GM21786 (cell line): ENCODE measurements around the gene DPH3.

Source experiments
- ATAC-seq: cut with Tn5 transposase; IDR thresholded peaks from one replicate; pipeline ENCODE4 v1.9.1; 2021; ENCODE audit not compliant: unreplicated experiment

DPH3 gene

DNA sequence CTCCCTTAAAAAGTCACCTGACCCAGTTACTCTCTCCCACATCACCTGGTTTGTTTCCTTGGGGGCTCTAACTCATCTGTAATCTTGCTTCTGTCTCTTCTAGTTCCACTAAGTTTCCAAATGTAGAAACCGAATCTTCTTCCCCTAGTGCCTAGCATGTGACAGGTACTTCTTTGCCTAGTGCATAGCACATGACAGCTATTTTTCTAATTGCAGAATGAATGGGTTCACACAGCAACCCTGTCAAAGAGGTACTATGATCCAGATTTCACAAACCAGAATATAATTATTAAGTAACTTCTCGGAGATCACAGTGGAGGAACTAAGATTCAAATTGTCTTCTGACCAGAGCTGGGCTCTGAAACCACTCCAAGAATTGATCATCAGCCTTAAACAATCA, 7.4 kb downstream of the DPH3 start:
- ATAC-seq: no peak

DNA sequence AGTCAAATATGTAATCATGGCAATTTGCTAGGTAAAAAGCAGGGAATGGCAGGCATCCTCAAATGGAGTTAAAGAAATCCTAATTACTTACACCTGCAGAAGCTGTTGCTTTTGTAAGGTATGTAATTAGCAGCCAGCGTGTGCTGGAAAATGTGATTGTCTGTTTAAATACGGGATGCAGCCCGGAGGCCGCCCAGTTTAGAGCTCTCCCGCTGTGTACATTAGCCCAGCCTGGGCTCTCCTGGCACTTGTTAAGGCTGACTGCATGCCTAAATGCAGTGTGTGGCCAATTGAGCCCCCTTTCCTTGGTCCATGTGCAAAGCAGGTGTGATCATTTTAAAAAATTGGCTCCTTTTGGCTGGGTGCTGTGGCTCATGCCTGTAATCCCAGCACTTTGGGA, 9.0 kb downstream of the DPH3 start:
- no peak for ATAC-seq

DNA sequence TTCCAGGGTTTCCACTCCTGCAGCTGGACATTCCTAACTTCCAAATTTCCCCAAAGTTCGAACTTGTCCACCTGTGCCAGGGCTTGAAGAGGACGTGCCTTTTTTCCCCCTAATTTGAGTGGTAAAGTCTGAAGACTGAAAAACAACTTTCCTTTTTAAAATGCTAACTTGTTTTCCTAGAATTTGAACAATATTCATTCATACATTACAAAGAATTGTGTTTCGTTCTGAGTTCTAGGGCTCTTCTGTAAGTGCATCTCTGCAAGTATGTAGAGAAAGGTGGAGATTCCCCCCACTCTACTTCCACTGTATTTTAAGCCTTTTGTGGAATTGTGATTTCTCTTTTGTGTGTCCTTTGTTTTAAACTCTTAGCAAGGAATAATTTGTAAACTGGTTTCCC, 9.4 kb downstream of the DPH3 start:
- ATAC-seq: no peak

DNA sequence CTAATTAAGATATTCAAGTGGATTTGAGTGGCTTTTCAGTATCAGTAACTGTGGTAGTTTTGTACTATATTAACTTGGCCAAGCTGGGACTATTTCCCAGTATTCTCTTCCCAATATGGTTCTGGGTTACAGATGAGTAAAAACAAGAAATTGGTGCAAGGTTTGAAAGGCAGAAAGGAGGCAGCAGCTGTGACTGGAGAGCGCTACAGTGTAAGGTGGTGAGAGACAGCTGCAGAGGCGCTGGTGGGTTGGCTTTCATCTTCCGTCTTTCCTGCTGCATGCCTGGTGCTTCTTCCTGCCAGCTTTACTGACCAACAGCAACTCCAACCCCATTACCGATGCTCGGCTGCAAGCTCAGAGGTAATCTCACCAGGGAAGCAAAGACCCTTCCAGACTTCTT, 9.8 kb downstream of the DPH3 start:
- ATAC-seq: no peak

DNA sequence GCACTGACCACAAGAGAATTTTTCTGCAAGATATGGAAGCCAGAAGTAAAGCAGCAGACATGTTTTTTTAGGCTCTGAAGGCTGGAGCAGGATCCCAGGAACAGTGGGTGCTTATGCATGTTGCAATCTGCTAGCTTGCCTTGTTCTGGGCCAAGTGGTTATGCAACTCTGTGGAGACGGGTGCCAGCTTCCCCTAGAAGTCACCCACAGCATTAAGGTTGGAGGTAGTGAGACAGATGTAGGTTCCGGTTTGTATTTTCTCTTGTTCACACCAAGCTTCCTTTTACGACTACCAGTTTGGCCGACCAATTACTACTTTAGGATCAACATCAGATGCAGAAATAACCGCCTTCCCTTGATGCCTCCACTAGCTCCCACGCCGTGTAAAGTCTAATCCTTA, 11.1 kb downstream of the DPH3 start:
- no peak for ATAC-seq

DNA sequence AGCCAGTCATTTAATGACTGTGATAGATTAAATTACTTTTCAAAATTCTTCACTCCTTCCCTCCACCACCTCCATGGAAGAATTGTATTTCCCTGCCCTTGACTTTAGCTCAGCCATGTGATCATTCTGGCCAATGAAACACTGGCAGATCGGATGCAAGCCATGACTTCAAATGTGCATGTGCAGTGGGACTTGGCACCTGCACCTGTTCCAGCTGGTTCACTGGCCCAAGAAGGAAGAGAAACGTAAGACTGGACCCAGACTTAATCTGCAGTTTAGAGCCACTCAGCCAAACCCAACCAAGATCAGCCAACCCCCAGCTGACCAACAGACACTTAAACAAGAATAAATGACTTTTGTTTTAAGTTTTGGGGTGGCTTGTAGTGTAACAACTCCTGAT, 11.8 kb downstream of the DPH3 start:
- ATAC-seq: no peak

DNA sequence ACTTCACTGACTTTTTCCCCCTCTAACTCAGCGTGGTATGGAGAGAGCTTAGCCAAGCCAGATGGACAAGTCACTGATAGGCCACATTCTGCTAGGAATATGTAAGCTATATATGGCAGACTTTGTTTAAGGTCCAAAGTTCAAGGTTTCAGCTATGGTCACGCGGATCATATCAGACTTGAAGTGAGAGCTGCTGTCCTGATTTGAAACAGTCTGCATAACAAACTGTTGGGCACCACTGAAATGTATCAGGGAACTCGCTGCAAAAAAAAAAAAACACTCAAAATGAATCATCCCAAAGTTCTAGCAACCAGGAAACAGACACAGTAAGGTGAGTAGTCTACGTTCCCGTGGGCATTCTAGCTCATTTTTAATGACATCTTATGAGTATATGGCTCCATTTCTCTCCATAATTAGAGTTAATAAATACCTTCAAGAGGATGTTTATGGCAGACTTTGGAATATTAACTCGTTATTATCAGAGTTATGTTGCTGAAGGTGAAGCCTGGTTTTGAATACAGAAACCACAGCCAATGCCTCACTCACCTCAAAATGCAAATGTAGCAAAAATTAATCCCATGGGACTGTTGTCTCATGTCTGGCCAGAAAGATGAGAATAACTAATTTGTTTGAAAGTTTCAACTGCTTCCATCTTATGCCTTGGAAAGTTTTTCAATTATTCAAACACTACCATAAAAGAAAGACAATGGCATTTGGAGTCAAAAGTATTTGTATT, 12.3 kb downstream of the DPH3 start:
- peak; percentile 36 for ATAC-seq

DNA sequence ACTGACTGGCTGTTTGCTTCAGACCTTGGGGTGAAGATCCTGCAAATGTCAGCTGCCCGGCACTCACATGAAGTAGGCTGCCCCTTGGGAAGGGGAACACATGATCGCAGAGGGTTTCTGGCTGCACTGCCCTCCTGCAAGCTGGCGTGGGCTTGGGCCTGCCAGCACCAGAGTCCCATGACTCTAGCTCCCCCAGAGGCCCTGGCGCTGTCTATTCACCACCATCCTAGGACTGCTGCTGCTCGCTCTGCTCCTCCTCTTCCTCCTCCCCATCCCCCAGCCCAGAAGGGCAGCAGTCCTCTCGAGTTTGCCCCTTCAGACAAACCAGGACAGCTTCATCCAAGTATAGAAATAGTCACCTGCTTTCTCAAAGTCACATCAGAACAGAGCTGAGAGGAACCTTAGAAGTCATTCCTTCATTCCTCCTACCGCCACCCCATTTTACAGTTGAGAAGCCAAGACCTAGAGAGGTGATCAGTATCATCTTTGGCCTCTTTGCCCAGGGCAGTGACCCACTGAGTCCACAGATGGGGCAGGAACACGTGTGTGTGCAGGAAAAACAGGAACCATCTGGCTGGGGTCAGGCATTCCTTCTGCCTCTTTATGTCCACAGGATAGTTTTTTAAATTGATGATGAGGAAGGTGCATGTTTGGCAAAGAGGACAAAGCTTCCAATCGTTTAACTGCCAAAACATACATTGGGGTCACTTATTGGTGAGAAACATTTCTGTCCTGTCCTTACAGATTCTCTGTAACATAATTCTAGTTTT, 13.2 kb downstream of the DPH3 start:
- no peak for ATAC-seq

DNA sequence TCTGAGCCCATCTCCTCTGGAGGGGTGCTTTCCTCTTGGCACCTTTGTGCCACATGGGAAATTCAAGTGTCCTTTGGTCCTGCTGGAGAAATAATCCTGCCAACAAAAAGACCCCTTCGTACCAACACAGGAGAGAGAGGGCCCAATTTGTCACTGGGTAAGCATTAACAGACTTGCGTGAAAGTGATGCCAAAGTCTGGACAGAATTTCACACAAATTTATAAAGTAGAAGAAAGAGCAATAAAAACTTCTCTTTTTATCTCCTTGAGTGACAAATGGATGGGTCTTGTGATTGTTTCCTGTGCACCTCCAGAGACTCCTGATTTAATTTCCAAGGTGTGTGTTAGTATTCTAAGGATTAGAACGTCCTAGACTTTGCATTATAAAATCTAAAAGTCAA, 14.9 kb downstream of the DPH3 start:
- ATAC-seq: no peak

DNA sequence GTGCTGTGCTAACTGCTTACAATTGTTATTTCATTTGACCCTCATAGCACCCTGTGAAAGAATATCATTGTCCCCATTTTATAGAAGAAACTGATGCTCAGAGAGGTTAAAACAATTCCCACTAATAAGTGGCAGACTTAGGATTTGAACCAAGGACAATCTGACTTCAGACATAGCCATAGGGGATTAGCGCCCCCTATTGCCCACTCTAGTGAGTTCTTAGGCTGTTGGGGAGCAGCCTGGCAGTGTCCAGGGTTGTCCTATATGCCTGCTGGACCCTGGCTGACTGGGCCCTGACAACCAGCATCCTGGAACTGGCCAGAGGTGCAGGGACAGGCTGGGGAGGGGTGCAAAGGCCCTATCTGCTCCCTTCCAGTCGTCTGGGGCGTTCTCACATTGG, 15.4 kb downstream of the DPH3 start:
- no peak for ATAC-seq

DNA sequence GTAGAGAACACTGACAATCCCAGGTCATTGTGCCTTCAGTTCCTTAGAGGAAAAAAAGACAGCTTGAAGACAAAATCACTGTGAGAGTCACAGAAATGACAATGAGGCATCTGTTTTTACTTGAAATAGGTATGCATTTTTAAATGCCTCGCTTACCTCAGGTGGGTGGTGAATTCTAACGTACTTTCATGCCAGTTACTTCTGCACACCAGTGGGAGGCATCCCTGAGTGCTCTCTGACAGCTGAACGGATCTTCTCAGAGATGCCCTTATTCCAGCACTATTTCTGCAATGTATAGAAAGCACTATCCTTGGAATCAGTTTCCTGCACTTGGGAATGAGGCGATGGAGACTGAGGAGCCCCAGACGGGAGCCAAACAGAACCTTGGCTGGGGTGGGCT, 16.2 kb downstream of the DPH3 start:
- ATAC-seq: no peak

DNA sequence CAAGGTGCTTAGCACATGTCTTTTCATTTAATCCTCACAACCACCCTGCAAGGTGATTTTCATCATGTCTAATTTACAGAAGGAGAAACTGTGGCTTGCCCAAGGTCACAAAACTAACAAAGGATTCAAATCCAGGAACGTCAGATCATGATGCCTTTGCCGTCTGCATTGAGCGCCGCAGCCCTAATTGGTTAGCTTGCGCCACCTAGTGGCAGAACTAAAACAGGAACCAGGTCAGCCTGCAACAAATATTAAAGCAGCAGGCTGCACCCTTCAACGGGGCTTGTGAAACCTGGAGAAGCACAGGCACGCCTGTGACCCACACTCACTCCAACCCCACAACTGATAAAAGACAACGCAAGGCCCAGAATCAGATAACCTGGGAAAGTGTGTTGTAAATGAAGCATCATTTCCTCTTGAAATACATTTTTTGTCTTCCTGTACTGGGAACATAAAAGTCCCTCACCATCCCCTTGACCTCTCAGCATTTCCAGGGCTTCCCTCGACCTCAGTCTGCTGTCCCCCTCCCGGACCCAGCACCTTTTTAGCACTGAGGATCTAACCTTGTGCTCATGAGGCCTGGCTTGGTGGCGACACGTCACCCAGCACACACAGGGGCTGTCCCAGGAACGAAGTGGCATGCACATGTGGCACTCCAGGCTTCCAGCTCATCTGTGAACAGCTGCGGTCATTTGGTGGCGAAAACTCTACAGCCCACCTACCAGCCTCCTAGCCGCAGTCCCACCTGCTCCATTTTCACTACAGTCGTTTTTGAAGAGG, 17.3 kb downstream of the DPH3 start:
- peak; percentile 74 for ATAC-seq

DNA sequence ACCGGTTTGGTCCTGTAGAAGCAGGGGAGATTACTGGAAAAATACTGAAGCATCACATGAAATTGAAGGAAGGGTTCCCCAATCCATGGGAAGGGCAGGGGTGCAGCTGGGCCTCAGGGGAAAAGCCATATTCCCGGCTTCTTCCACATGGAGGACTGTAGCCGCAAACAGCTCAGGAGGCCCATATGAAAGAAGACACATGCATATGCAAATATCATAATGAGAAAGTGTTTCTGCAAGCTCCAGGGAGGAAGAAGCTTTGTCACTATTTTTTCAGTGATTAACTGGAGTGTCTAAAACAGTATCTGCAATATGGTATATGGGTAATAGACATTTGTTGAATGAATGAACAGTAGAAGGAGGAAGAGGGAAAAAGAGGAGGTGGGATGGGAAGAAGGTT, 19.1 kb downstream of the DPH3 start:
- ATAC-seq: no peak

DNA sequence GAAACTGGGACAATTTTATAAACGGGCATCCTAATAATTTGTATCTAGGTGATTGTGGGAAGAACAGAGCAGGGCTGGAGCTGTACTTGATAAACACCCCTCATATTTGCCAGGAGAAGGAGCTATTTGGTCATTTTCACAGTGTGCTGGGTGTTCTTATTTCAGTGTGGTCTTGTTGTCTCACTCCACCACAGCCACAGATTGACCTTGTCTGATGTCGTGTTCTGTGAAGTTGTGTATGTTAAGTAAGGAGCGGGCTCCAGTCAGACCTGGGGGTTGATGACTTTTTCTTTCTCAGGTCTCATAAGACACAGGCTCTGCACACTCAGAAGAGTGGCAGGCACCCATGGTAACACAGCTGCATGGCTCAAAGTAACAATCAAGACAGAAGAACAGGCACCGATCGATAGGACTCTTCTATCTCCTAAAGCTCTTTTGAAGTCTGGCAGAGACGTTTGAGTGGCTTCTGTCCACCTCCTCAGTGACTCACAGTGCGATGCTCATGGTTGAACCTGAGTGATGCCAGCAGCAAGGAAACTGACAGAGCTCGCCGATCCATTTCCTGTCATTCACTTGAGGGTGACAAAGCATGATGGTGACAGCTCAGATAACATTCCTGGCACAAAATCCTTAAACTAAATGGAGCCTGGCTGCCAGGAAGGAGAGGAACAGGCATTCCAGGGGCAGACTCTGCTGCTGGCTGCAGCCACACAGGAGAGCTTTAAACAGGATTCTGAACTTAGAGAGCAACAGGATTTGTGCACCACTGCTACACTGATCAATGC, 20.8 kb downstream of the DPH3 start:
- ATAC-seq: no peak

DNA sequence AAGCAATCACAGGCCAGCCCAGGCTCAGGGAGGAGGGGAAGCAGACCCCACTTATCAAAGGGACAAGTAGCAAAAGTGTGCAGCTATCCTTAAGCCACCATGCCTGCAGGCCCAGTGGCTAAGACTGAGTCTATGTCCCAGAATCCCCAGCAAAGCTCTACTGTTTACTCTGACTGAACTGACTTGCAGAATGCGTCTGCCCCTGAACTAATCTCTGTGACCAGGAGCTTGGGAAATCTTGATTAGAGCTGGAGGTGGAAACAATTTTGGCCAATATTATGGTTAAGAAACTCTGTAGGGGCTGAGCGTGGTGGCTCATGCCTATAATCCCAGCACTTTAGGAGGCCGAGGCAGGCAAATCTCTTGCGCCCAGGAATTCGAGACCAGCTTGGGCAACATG, 22.6 kb downstream of the DPH3 start:
- ATAC-seq: no peak

DNA sequence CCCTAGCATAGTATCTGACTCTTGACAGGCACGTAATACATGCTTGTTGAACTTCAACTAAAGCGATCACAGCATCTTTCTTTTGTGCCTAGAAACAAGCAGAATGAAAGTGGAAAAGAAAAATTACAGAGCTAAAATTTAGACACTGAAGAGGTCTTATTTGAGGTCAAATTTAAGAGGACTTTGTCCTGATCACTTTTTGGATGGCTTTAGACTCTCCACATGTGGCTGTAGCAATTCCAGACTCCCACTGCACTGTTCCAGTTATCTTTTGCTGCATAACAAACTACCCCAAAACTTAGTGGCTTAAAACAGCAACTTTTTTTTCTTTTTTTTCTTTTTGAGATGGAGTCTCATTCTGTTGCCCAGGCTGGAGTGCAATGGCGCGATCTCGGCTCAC, 23.5 kb downstream of the DPH3 start:
- no peak for ATAC-seq

DNA sequence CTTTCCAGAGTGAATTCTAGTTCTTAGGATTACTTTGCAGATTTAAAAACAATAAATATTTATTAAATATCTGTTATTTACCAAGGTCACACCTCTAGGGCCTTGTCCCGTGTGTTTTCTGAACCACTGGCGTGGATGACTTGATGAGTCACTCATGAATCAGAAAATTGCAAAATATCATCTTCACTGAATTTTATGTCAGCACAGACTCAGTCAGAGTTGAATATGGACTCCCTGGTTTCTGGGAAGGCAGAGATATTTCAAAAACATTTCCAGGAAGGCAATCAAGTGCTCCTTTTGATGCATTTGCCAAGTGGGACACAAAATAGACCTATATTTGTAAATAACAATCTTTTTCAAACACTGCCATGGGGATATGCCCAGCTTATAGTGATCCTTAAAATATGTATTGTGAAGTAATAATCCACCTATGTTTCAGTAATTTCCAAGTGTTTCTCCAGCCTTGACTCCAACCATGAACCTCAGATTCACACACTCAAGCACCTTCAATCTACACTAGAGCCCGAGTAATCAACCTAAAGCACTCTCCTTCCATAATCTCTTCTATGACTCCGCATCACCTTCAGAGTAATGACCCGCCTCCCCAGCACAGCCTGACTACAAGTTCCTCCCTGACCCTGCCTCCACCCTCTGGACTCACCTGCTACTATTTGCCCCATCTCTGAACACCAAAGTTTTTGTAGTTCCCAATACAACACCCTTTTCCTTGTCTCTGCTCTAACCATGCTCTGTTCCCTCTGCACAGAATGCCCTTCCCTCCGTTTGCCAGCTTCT, 24.3 kb downstream of the DPH3 start:
- ATAC-seq: no peak

DNA sequence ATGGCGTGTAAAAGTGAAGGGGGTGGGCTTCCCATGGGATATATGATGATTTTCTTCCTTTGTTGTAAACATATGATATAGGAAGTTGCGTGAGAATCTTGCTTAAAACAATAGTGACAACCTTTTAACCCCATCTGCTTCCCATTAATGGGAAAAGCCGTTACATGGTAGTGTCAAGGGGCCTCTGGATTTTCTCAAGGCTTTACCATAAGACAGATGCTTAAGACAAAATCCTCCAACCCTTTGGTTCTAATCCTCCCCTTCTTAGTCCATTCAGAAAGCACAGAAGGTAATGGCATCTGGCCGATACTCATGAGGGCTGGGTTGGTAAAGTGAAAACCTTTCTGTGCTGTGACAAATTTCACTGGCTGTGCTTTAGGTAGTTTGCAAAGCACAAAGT, 25.0 kb downstream of the DPH3 start:
- no peak for ATAC-seq

DNA sequence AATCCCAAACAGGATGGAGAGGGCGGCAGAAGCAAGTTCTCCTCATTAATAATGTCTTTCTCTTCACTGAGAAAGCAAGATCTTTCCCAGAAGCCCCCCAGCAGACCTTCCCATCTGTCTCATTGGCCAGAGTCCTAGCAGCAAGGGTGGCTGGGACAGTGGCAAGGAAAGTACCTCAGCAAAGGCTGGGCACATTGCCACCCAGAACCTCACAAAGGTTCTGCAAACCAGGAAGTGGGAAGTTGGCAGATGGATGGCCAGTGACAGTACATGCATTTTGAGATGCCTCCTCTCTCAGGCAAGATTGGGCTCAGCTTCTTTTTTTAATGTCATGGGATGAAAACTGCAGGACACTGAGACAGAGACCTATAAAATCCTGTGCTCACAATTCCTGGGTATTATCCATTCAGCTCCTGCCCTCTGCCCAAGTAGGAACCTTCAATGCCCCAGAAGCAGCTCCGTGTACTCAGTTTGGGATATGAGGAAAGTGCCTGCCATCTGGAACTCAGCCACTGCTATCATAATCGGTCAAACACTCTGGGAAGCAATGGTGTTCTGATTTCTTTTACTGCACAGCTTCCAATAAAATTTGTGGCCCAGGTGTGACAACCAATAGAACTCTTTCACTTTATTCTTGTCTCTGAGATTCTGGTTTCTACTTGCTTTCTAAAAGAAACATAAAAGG, 25.5 kb downstream of the DPH3 start:
- no peak for ATAC-seq

DNA sequence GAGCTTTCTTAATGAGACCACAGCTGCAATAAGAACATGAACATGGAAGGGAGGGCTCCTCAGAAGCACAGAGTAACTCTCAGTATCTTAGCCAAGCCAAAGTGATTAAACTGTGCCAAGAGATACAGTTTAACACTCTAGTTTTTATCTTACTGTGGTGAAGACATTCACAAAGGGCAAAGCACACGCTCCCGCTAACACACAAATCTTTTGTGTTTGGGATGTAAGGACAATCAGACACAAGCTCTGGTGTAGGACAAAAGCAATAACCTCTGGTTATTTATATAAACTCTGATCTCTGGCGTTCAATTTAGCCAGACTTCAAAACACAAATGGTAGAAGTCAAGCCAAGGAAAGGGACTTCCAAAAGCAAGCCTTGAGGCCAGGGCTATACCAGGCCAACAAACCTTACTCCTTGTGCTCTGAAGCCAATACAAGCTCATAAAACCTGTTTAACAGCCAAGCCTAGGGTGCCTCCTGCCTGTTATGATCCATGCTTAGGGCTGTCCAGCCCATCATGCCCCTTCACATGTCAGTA, 27.8 kb downstream of the DPH3 start:
- no peak for ATAC-seq
